HCT116 (cell line): Measurements from ENCODE around the gene SMPX. TPM values are rescaled to one million over a fixed set of nuclear protein-coding genes. Genes with fewer than 3 reads are reported as not detected.

Source experiments
- ATAC-seq: fragments of 200-7000 bp; cut with Tn5 transposase; 2 replicates; pipeline ENCODE4 v1.9.1; 2020; ENCODE audit warnings: mild to moderate bottlenecking, moderate library complexity
- BruUV-seq: library from RNA; stranded (reverse); fragments of 400-500 nt; replicated peaks from 2 replicates; lab custom pipeline; 2021; lab: Mats Ljungman, UMichigan
- CTCF ChIA-PET: fragments of 300-600 bp; sonication (Branson Sonifier 250); formaldehyde crosslinking; loops from one replicate; lab custom pipeline; 2021; ENCODE audit warnings: antibody characterized with exemption; lab: Charles Lee
- POLR2A ChIA-PET: fragments of 300-600, 350-600 bp; sonication (Branson Sonifier 250); formaldehyde crosslinking; loops from one replicate; lab custom pipeline; 2021; ENCODE audit warnings: antibody characterized with exemption; lab: Charles Lee
- RAD21 ChIA-PET, 2 experiments: fragments of 300-600 bp; sonication (Branson Sonifier 250); formaldehyde crosslinking; loops; one replicate each; lab custom pipeline; 2023; ENCODE audit warnings: low total read pairs in 2 of 2; ENCODE audit not compliant: uncharacterized antibody in 2 of 2, unreplicated experiment in 2 of 2, low non-redundant PET in 1 of 2; lab: Charles Lee
- DNase-seq: peaks from one replicate; pipeline ENCODE4 v3.0.0-alpha.2; 2010; ENCODE audit warnings: low read depth, low spot score
- H2AFZ ChIP-seq: fragments of 200-600 bp; shearing (Covaris generic), sonication (generic); 2 replicates; pipeline ENCODE4 v1.6.1; 2017; ENCODE audit warnings: low read depth, mixed run types, mixed read lengths, antibody characterized with exemption, low read length; ENCODE audit not compliant: poor library complexity, severe bottlenecking
- H3K27ac ChIP-seq: 2 replicates; pipeline ENCODE4 v1.5.1; 2012; ENCODE audit warnings: low read depth, low read length
- H3K27me3 ChIP-seq: fragments of 200-600 bp; sonication (generic); 2 replicates; pipeline ENCODE4 v1.6.1; 2016; ENCODE audit warnings: mixed run types, low read length, mixed read lengths; ENCODE audit not compliant: insufficient read depth
- H3K36me3 ChIP-seq, 2 experiments: fragments of 200-500 bp in 1 of 2; fragments of 200-600 bp in 1 of 2; sonication (Bioruptor generic) in 1 of 2; sonication (generic) in 1 of 2; 2 replicates each; pipeline versions ENCODE4 v1.5.1 to v1.6.1; 2014 to 2016; ENCODE audit warnings: low read length in 2 of 2, inconsistent platforms in 1 of 2, mixed read lengths in 1 of 2, mixed run types in 1 of 2; ENCODE audit not compliant: insufficient read depth in 2 of 2, control insufficient read depth in 1 of 2
- H3K4me1 ChIP-seq, 2 experiments: fragments of 200-600 bp in 1 of 2; sonication (generic) in 1 of 2; 2 replicates each; pipeline versions ENCODE4 v1.5.1 to v1.6.1; 2012 to 2017; ENCODE audit warnings: low read length in 2 of 2, inconsistent platforms in 1 of 2, mild to moderate bottlenecking in 1 of 2, mixed read lengths in 1 of 2, mixed run types in 1 of 2, moderate library complexity in 1 of 2; ENCODE audit not compliant: insufficient read depth in 2 of 2, control insufficient read depth in 1 of 2
- H3K4me2 ChIP-seq: fragments of 200-600 bp; sonication (generic); 2 replicates; pipeline ENCODE4 v1.6.1; 2017; ENCODE audit warnings: mixed run types, low read length, mixed read lengths
- H3K4me3 ChIP-seq, 2 experiments: fragments of 200-600 bp in 1 of 2; sonication (generic) in 1 of 2; replicated peaks in 1 of 2; 2 replicates each; pipeline ENCODE4 v1.5.1; 2011 to 2016; ENCODE audit warnings: low read length in 2 of 2, control low read depth in 1 of 2, low read depth in 1 of 2, mild to moderate bottlenecking in 1 of 2, mixed read lengths in 1 of 2, mixed run types in 1 of 2
- H3K79me2 ChIP-seq: fragments of 200-600 bp; sonication (generic); 2 replicates; pipeline ENCODE4 v1.6.1; 2017; ENCODE audit warnings: mild to moderate bottlenecking, mixed run types, low read length, moderate library complexity, mixed read lengths; ENCODE audit not compliant: insufficient read depth
- H3K9ac ChIP-seq: fragments of 200-600 bp; sonication (generic); 2 replicates; pipeline ENCODE4 v1.6.1; 2016; ENCODE audit warnings: low read length, mixed read lengths
- H3K9me2 ChIP-seq: fragments of 200-600 bp; sonication (generic), shearing (Covaris generic); 2 replicates; pipeline ENCODE4 v1.6.1; 2017; ENCODE audit warnings: mixed run types, mild to moderate bottlenecking, moderate library complexity; ENCODE audit not compliant: insufficient read depth
- H3K9me3 ChIP-seq, 2 experiments: fragments of 200-500 bp in 1 of 2; fragments of 200-600 bp in 1 of 2; sonication (Bioruptor generic) in 1 of 2; sonication (generic) in 1 of 2; 2 replicates each; pipeline ENCODE4 v1.6.1; 2014 to 2017; ENCODE audit warnings: low read length in 2 of 2, mixed read lengths in 2 of 2, inconsistent platforms in 1 of 2, low read depth in 1 of 2, mild to moderate bottlenecking in 1 of 2, mixed run types in 1 of 2, moderate library complexity in 1 of 2; ENCODE audit not compliant: control insufficient read depth in 1 of 2, insufficient read depth in 1 of 2
- H4K20me1 ChIP-seq: fragments of 200-600 bp; sonication (generic), shearing (Covaris generic); 2 replicates; pipeline ENCODE4 v1.6.1; 2017; ENCODE audit warnings: mixed run types, mild to moderate bottlenecking, moderate library complexity; ENCODE audit not compliant: insufficient read depth
- CEBPB ChIP-seq: IDR thresholded peaks from 2 replicates; pipeline ENCODE4 v1.6.1; 2012; ENCODE audit warnings: low read depth
- EGR1 ChIP-seq: IDR thresholded peaks from 2 replicates; pipeline ENCODE4 v1.6.1; 2012; ENCODE audit warnings: low read depth
- ELF1 ChIP-seq: IDR thresholded peaks from 2 replicates; pipeline ENCODE4 v1.6.1; 2012; ENCODE audit warnings: low read depth, borderline replicate concordance
- EZH2 ChIP-seq: fragments of 200-600 bp; sonication (generic); IDR thresholded peaks from 2 replicates; pipeline ENCODE4 v1.6.1; 2017; ENCODE audit warnings: antibody characterized with exemption, mixed run types
- POLR2AphosphoS5 ChIP-seq: IDR thresholded peaks from 2 replicates; pipeline ENCODE4 v1.6.1; 2011; ENCODE audit warnings: mild to moderate bottlenecking, low read depth, low read length, moderate library complexity
- RAD21 ChIP-seq: IDR thresholded peaks from 2 replicates; pipeline ENCODE4 v1.6.1; 2012; ENCODE audit warnings: low read depth, mild to moderate bottlenecking
- REST ChIP-seq: IDR thresholded peaks from 2 replicates; pipeline ENCODE4 v1.6.1; 2012; ENCODE audit warnings: low read depth
- SIN3A ChIP-seq: IDR thresholded peaks from 2 replicates; pipeline ENCODE4 v1.6.1; 2012; ENCODE audit warnings: low read depth
- intact Hi-C: fragments of 100-400 bp; cut with micrococcal nuclease; formaldehyde crosslinking; loops from 2 replicates; pipeline ENCODE4 v1.10.0; 2022
- total RNA-seq: library from RNA; stranded (reverse); gene quantifications from one replicate; pipeline ENCODE4 v1.2.1, GENCODE V29; 2021; ENCODE audit not compliant: unreplicated experiment
- TF ChIP-seq, protein P1 (sequence below): IDR thresholded peaks from 2 replicates; pipeline ENCODE4 v1.6.1; 2012

The SMPX gene
- total RNA-seq, 1 experiment from 2014 or later = 0.59 TPM

- Histone ChIP-seq H3K27ac (no peak overlapping the region), H3K36me3 (no peaks in the 10 kb centered on the region), H3K79me2 (no peaks in the 10 kb centered on the region)
- CTCF ChIA-PET = no interaction called here
- BruUV-seq = no TSS peak
- no peak for DNase-seq
- TF ChIP-seq CEBPB = no peak
- TF ChIP-seq EZH2 = no peak
- TF ChIP-seq POLR2AphosphoS5 = no peak
- TF ChIP-seq ELF1 = no peak
- no peak for TF ChIP-seq SIN3A
- TF ChIP-seq, protein P1, sequence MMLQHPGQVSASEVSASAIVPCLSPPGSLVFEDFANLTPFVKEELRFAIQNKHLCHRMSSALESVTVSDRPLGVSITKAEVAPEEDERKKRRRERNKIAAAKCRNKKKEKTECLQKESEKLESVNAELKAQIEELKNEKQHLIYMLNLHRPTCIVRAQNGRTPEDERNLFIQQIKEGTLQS = no peak
- no peak for TF ChIP-seq EGR1
- no peak for TF ChIP-seq REST
- TF ChIP-seq RAD21 = no peak
- TF ChIP-seq, all 23 proteins: peak for 0
- Histone ChIP-seq H3K9me2 (no peaks in the 10 kb centered on the region), H4K20me1 (no peaks in the 10 kb centered on the region), H3K4me2 (no peak overlapping the region), H3K4me1 (no peaks in the 10 kb centered on the region), H3K9me3 (no peaks in the 10 kb centered on the region), H3K9ac (no peak overlapping the region), H3K4me3 (no peak overlapping the region), H2AFZ (no peak overlapping the region), H3K27me3 (no peaks in the 10 kb centered on the region)
- RAD21 ChIA-PET = no interaction called here
- POLR2A ChIA-PET = no interaction called here
- intact Hi-C loops = loop anchor here (5.0 kb wide), 1 partner anchor 1223 kb away; no protein-coding TSS in a partner anchor
- ATAC-seq = no peak
Measured at GRCh38 chrX:21749924-21750323, 8.0 kb downstream of the SMPX start.
